ENCODE results near the gene KRT9. TPM values are rescaled to one million over a fixed set of nuclear protein-coding genes. Genes with fewer than 3 reads are reported as not detected.
"Not testable (repeated sequence)": the region's sequence is repeated elsewhere in the genome, so short reads cannot be mapped to it uniquely, and the experiment has no call there.

KRT9 gene
- 0.19 TPM for polyA plus RNA-seq (2012; ENCODE audit: insufficient read depth, insufficient read length, low read depth)

DNA sequence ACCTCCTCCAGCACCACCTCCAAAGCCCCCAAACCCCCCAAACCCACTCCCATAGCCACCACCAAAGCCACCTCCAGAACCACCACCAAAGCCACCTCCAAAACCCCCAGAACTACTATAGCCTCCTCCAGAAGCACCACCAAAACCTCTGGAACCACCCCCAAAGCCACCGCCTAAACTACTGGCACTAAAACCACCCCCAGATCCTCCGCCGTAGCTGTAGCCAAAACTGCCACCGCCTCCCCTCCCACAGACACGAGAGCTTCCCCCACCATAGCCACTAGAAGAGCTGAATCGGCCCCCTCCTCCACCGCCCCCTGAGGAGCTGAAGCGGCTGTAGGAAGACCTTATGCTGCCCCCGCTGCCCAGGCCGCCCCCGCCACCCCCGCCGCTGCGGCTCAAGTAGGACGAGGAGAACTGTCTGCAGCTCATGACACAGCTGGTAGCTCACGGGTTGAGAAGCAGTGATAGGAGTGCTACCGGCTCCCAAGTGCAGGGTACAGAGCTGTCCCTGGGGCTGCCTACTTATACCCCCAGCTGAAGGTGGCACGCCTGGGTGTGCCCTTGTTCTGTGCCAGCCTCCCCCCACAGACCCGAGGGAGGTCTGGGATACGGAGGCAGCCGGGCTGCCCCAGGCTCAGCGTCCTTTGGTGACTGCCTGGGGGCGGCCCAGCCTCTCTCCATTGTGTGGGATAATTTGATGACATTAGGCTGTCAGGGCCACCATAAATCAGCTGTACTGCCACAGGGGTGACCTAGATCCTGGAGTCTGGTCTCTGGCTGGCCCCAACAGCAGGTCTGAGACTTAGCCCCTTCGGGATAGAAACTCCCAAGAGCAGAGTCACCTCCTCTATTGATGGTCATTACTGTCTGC lies at the start of gene KRT9:
Gene KRT9, minus strand, starts transcription at position 499 of the 874 bp plus-strand sequence. Its CDS starts 67 bp downstream, at position 432.
- Histone ChIP-seq H3K27me3 (no peaks in the 10 kb centered on the region), H3K36me3 (no peaks in the 10 kb centered on the region), H3K4me3 (ENCODE audit: low read depth, low read length) (no peak within 1 kb of the TSS), H3K4me1 (0 out of 2 replicates have a peak, but pooled peaks cover 4% of the 10 kb centered on the region), H3K9me3 (no peaks in the 10 kb centered on the region)
- no peak for TF ChIP-seq CTCF (IDR thresholded peaks at IDR 0.05; ENCODE audit: low read depth, low read length)
- DNase-seq: peak; percentile 22

GRCh38 chr17:41621435-41621817 lies 49.6 kb upstream of the KRT9 start:
- H3K27me3 ChIP-seq; H3K9me3 ChIP-seq; H3K36me3 ChIP-seq; DNase-seq; H3K4me3 ChIP-seq (ENCODE audit: low read depth, low read length); H3K4me1 ChIP-seq: not testable (repeated sequence)

- TF ChIP-seq CTCF (IDR thresholded peaks at IDR 0.05; ENCODE audit: low read depth, low read length): peak; percentile 17
- peak; percentile 37 for DNase-seq
- no peaks in the 10 kb centered on the region for H3K36me3 ChIP-seq
- H3K9me3 ChIP-seq: no peaks in the 10 kb centered on the region; the same call in 1 of the 2 replicates
- H3K4me1 ChIP-seq: no peaks in the 10 kb centered on the region; the same call in 1 of the 2 replicates
- no peaks in the 10 kb centered on the region for H3K27me3 ChIP-seq
- H3K4me3 ChIP-seq (ENCODE audit: low read depth, low read length): no peak overlapping the region
Observed at GRCh38 chr17:41620583-41621434, 49.0 kb upstream of the KRT9 start.

GRCh38 chr17:41619927-41620582 lies 48.2 kb upstream of the KRT9 start:
- H3K27me3 ChIP-seq, DNase-seq: not testable (repeated sequence)

DNA sequence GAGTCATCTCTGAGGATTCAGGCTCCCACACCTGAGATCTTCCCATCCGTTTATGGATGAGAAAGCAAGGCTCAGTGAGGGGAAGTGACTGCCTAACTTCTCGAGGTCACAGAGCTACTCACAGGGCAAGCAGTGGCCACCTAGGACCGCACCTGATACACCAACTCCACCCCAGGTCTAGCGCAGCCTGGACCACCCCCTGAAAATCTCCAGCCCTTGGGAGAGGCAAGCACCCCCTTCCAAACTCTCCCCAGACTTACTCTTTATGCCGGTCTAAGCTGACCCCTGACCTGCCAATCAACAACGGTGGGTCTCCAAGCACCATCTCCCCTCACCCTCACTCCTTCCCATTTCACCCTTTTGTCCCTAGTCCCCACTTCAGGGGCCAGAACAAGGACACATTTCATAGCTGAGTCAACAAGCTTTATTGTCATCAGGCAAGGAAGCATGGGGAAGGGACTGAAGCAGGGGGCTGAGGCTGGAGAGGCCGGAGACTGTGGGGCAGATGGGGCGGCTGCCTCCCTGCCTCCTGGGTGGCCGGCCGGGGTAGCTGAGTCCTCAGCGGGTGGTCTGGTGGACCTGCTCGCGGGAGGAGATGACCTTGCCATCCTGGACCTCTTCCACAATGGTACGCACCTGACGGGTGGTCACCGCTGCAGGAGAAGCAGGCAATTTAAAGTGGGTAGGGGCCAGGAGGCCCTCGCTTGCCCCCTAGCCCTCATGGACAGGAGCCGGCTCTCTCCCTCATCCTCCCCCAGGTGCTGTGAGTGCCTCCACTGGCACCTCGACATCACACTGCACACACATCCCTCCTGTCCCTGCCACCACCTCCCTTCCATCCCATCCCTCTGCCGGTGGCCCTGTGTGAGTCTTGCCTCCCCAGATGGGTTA lies 47.4 kb upstream of the KRT9 start:
- H3K27me3 ChIP-seq: no peaks in the 10 kb centered on the region
- no peaks in the 10 kb centered on the region; the same call in 1 of the 2 replicates for H3K4me1 ChIP-seq
- no peaks in the 10 kb centered on the region; the same call in 1 of the 2 replicates for H3K9me3 ChIP-seq
- H3K4me3 ChIP-seq (ENCODE audit: low read depth, low read length): no peak overlapping the region
- DNase-seq: no peak
- no peaks in the 10 kb centered on the region for H3K36me3 ChIP-seq
- TF ChIP-seq CTCF (IDR thresholded peaks at IDR 0.05; ENCODE audit: low read depth, low read length): no peak

More at GRCh38 chr17:41619927-41620582, 48.2 kb upstream of the KRT9 start:
- not testable (repeated sequence) for H3K4me3 ChIP-seq (ENCODE audit: low read depth, low read length); H3K36me3 ChIP-seq; H3K4me1 ChIP-seq; H3K9me3 ChIP-seq

DNA sequence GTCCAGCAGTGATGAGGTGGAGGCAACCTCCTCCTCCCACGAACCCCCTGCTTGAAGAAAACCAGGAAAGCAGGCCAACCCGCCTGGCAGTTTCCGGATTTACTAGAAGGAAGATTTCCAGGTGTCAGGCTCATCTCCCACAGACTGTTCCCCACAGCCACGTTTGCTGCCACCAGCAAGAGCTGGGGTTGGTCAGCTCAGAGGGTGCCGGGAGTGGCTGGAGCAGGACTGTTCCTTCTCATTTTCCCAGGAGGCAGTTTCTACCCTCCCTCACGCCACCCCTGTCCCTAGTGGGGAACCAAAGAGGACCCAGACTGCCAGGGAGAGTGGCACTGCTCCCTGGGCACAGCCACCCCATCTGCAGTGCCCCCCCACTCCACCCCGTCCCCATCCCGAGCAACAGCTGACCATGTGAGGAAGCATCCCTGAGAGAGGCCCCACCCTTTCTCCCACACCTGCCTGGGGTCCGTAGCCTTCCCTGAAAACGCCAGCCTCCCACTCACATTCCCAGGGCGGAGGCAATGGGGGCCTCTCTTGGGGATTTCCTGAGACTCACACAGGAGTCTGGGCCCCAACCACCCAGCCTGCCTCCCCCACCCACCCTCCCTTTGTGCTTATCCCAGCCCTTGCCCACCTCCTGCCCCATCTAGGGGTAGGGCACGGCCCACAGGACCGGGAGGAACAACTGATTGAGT lies 46.6 kb upstream of the KRT9 start:
- Histone ChIP-seq H3K27me3 (no peaks in the 10 kb centered on the region), H3K36me3 (no peaks in the 10 kb centered on the region), H3K4me3 (ENCODE audit: low read depth, low read length) (no peak overlapping the region), H3K4me1 (no peaks in the 10 kb centered on the region; the same call in 1 of the 2 replicates), H3K9me3 (no peaks in the 10 kb centered on the region; the same call in 1 of the 2 replicates)
- TF ChIP-seq CTCF (IDR thresholded peaks at IDR 0.05; ENCODE audit: low read depth, low read length): no peak
- DNase-seq: no peak
